ENCODE results near the gene MARCHF3.

DNA sequence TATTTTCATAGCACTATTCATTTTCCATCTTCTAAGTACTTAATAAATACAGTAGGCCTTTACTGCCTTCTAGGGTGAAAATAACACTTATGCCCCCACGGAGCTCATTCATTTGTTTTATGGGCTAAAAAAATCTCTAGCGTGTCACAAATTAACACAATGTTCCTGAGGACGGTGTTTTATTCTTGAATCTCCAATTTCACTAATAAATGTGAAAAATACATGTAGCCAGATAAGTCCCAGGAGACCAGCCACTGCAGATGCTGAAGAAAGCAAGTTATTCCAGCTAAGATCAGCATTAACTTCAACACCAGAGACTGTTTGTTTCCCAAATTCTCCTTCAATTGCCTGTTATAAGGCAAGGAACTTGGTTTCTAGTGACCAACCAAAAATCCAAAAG is 102.3 kb downstream of the MARCHF3 start:
- TF ChIP-seq, protein P1, sequence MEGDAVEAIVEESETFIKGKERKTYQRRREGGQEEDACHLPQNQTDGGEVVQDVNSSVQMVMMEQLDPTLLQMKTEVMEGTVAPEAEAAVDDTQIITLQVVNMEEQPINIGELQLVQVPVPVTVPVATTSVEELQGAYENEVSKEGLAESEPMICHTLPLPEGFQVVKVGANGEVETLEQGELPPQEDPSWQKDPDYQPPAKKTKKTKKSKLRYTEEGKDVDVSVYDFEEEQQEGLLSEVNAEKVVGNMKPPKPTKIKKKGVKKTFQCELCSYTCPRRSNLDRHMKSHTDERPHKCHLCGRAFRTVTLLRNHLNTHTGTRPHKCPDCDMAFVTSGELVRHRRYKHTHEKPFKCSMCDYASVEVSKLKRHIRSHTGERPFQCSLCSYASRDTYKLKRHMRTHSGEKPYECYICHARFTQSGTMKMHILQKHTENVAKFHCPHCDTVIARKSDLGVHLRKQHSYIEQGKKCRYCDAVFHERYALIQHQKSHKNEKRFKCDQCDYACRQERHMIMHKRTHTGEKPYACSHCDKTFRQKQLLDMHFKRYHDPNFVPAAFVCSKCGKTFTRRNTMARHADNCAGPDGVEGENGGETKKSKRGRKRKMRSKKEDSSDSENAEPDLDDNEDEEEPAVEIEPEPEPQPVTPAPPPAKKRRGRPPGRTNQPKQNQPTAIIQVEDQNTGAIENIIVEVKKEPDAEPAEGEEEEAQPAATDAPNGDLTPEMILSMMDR (IDR thresholded peaks at IDR 0.05): no peak
- TF ChIP-seq POLR2A (IDR thresholded peaks at IDR 0.05): no peak

Measured in gastroesophageal sphincter (tissue), 3 donors.